HepG2 (cell line): ENCODE data around the gene SAPCD1. TPM values are rescaled to one million over a fixed set of nuclear protein-coding genes. Genes with fewer than 3 reads are reported as not detected.

ENCODE experiments used
- BORCS8-MEF2B ChIP-seq: sonication (generic); formaldehyde crosslinking; IDR thresholded peaks from 2 replicates; pipeline ENCODE4 v1.8.0; 2022; ENCODE audit warnings: mild to moderate bottlenecking, missing genetic modification reagents
- HHEX ChIP-seq: IDR thresholded peaks from 2 replicates; pipeline ENCODE4 v1.6.1; 2016; ENCODE audit warnings: control low read depth
- KLF6 ChIP-seq: IDR thresholded peaks from 2 replicates; pipeline ENCODE4 v1.8.0; 2016; ENCODE audit warnings: missing biosample characterization, missing genetic modification reagents
- MAZ ChIP-seq, 2 experiments: sonication (generic) in 1 of 2; formaldehyde crosslinking in 1 of 2; IDR thresholded peaks; 2 replicates each; pipeline versions ENCODE4 v1.5.0 to v1.6.1; 2012 to 2020; ENCODE audit warnings: low read depth in 2 of 2, mild to moderate bottlenecking in 2 of 2, borderline replicate concordance in 1 of 2, improper control_type of control experiment in 1 of 2, low read length in 1 of 2, missing genetic modification reagents in 1 of 2, moderate library complexity in 1 of 2
- MIER2 ChIP-seq: IDR thresholded peaks from 2 replicates; pipeline ENCODE4 v1.6.1; 2016; ENCODE audit warnings: missing biosample characterization, missing genetic modification reagents
- NCOA1 ChIP-seq: sonication (generic); formaldehyde crosslinking; IDR thresholded peaks from 2 replicates; pipeline ENCODE4 v1.9.0; 2021; ENCODE audit warnings: missing genetic modification reagents
- NFIB ChIP-seq: sonication (generic); formaldehyde crosslinking; IDR thresholded peaks from 2 replicates; pipeline ENCODE4 v1.9.0; 2021; ENCODE audit warnings: missing genetic modification reagents, mild to moderate bottlenecking, borderline replicate concordance
- SIX4 ChIP-seq: sonication (generic); formaldehyde crosslinking; IDR thresholded peaks from 2 replicates; pipeline ENCODE4 v1.4.0; 2020; ENCODE audit warnings: missing genetic modification reagents
- ZBTB20 ChIP-seq: sonication (generic); formaldehyde crosslinking; IDR thresholded peaks from 2 replicates; pipeline ENCODE4 v1.8.1; 2023; ENCODE audit warnings: missing genetic modification reagents, low read depth, mild to moderate bottlenecking, borderline replicate concordance
- ZFY ChIP-seq: sonication (generic); formaldehyde crosslinking; IDR thresholded peaks from 2 replicates; pipeline ENCODE4 v1.4.0; 2020; ENCODE audit warnings: missing genetic modification reagents
- ZNF484 ChIP-seq: sonication (generic); formaldehyde crosslinking; IDR thresholded peaks from 2 replicates; pipeline ENCODE4 v1.5.1; 2020; ENCODE audit warnings: mild to moderate bottlenecking, low read depth, missing genetic modification reagents, borderline replicate concordance
- ZNF543 ChIP-seq: sonication (generic); formaldehyde crosslinking; IDR thresholded peaks from 2 replicates; pipeline ENCODE4 v1.4.0; 2020; ENCODE audit warnings: mild to moderate bottlenecking, missing genetic modification reagents
- ZNF552 ChIP-seq: sonication (generic); formaldehyde crosslinking; IDR thresholded peaks from 2 replicates; pipeline ENCODE4 v1.9.0; 2022; ENCODE audit warnings: missing genetic modification reagents, mild to moderate bottlenecking, borderline replicate concordance
- polyA plus RNA-seq, 8 experiments: library from polyadenylated mRNA; depleted of rRNA in 3 of 8; stranded (reverse) in 7 of 8; unstranded in 1 of 8; fragments of >200 nt; fragmentation: Illumina TruSeq in 4 of 8; extraction: Trizol in 4 of 8; gene quantifications; 2 replicates each; pipeline versions ENCODE4 v1.2.1 to v1.2.3, GENCODE V29; 2011 to 2016; ENCODE audit warnings: low read depth in 4 of 8, missing spikeins in 1 of 8, mixed read lengths in 1 of 8; ENCODE audit not compliant: insufficient read depth in 1 of 8
- total RNA-seq, 5 experiments: library from RNA; depleted of rRNA; stranded (reverse); fragments of >200 nt; fragmentation: Illumina TruSeq; extraction: Trizol; gene quantifications; 2 replicates each; pipeline ENCODE4 v1.2.3, GENCODE V29; 2016; ENCODE audit warnings: low read depth in 1 of 5
- TF ChIP-seq, protein P1 (sequence below): sonication (generic); formaldehyde crosslinking; IDR thresholded peaks from 2 replicates; pipeline ENCODE4 v1.9.0; 2021; ENCODE audit warnings: missing genetic modification reagents, mild to moderate bottlenecking, borderline replicate concordance
- TF ChIP-seq, protein P2 (sequence below): sonication (generic); formaldehyde crosslinking; IDR thresholded peaks from 2 replicates; pipeline ENCODE4 v1.5.1; 2020; ENCODE audit warnings: mild to moderate bottlenecking, missing genetic modification reagents
- TF ChIP-seq, protein P3 (sequence below): sonication (generic); formaldehyde crosslinking; IDR thresholded peaks from 2 replicates; pipeline ENCODE4 v1.9.0; 2021; ENCODE audit warnings: missing genetic modification reagents, borderline replicate concordance
- TF ChIP-seq, protein P4 (sequence below): sonication (generic); formaldehyde crosslinking; IDR thresholded peaks from 2 replicates; pipeline ENCODE4 v1.5.0; 2020; ENCODE audit warnings: missing genetic modification reagents
- TF ChIP-seq, protein P5 (sequence below): sonication (generic); formaldehyde crosslinking; IDR thresholded peaks from 2 replicates; pipeline ENCODE4 v1.4.0; 2020; ENCODE audit warnings: missing genetic modification reagents, low read depth, mild to moderate bottlenecking, borderline replicate concordance
- TF ChIP-seq, protein P6 (sequence below): sonication (generic); formaldehyde crosslinking; IDR thresholded peaks from 2 replicates; pipeline ENCODE4 v1.4.0; 2020; ENCODE audit warnings: missing genetic modification reagents, borderline replicate concordance

SAPCD1 gene
- total and polyA plus RNA-seq, 2 of the 13 experiments (the other 11 are each of a cell fraction or from before 2014, with no cell fraction given): 2.5 to 3.9 TPM

DNA sequence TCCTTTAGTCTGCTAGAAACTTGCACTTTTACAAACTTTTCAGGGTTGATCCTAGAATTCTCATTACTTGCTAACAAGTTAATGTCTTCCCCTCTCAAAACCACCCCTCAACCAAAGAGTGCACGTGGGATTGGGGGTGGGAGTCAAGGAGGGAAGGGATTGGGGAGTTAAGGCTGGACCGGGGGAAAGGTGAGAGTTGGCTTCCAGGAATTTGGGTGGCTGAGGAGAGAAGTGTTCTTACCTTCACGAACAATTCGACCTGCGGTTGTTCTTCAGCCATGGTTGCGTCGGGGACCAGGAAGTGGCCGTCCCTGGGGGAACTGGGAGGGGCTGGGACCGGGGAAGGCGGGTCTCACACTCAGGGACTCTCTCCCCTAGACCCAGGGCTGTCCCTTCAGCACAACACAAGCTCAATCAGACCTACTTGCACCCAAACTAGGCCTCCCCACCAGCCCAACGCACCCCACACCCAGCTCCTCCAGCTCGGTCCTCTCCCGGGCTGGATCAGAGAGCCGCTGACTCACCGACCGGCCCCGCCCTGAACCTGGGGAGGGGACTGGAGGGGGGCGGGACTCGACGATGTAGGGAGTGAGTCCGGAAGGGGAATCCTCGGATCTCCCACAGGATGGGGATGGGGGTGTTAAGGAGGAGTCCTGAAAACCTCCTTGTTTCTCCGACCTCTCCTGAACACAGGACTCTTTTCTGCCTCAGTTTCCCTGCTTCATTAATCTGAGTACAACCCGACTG, 26.3 kb upstream of the SAPCD1 start, which contains the start of gene CLIC1 (continued):
- TF ChIP-seq, protein P1, sequence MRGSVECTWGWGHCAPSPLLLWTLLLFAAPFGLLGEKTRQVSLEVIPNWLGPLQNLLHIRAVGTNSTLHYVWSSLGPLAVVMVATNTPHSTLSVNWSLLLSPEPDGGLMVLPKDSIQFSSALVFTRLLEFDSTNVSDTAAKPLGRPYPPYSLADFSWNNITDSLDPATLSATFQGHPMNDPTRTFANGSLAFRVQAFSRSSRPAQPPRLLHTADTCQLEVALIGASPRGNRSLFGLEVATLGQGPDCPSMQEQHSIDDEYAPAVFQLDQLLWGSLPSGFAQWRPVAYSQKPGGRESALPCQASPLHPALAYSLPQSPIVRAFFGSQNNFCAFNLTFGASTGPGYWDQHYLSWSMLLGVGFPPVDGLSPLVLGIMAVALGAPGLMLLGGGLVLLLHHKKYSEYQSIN (CRISPR knock-in tag): no peak
- TF ChIP-seq MAZ (IDR thresholded peaks at IDR 0.05; ENCODE audit: borderline replicate concordance, low read depth, low read length) (peak; percentile 97), MAZ (CRISPR knock-in tag; IDR thresholded peaks at IDR 0.05; ENCODE audit: low read depth) (peak; percentile 85), BORCS8-MEF2B (peak; percentile 89), NCOA1 (CRISPR knock-in tag) (peak; percentile 95), ZBTB20 (peak; percentile 51; the same call in 1 of the 2 replicates), SIX4 (CRISPR knock-in tag) (0 out of 2 replicates have a peak, but pooled peaks have one; percentile 20), ZNF552 (CRISPR knock-in tag) (peak; percentile 49; the same call in 1 of the 2 replicates), MIER2 (CRISPR knock-in tag) (0 out of 2 replicates have a peak, but pooled peaks have one; percentile 10), KLF6 (peak; percentile 43; the same call in 1 of the 2 replicates), HHEX (CRISPR knock-in tag) (no peak), ZNF484 (CRISPR knock-in tag) (0 out of 2 replicates have a peak, but pooled peaks have one; percentile 61), ZFY (CRISPR knock-in tag) (peak; percentile 66; the same call in 1 of the 2 replicates), ZNF543 (0 out of 2 replicates have a peak, but pooled peaks have one; percentile 65), NFIB (CRISPR knock-in tag) (no peak)
- TF ChIP-seq, protein P2, sequence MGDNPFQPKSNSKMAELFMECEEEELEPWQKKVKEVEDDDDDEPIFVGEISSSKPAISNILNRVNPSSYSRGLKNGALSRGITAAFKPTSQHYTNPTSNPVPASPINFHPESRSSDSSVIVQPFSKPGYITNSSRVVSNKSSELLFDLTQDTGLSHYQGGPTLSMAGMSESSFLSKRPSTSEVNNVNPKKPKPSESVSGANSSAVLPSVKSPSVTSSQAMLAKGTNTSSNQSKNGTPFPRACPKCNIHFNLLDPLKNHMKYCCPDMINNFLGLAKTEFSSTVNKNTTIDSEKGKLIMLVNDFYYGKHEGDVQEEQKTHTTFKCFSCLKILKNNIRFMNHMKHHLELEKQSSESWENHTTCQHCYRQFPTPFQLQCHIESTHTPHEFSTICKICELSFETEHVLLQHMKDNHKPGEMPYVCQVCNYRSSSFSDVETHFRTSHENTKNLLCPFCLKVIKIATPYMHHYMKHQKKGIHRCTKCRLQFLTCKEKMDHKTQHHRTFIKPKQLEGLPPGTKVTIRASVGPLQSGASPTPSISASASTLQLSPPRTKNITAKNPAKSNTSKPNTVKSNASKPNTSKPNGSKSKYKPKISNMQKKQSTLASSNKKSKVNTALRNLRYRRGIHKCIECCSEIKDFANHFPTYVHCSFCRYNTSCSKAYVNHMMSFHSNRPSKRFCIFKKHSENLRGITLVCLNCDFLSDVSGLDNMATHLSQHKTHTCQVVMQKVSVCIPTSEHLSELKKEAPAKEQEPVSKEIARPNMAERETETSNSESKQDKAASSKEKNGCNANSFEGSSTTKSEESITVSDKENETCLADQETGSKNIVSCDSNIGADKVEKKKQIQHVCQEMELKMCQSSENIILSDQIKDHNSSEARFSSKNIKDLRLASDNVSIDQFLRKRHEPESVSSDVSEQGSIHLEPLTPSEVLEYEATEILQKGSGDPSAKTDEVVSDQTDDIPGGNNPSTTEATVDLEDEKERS: peak; percentile 37; the same call in 1 of the 2 replicates
- TF ChIP-seq, protein P3, sequence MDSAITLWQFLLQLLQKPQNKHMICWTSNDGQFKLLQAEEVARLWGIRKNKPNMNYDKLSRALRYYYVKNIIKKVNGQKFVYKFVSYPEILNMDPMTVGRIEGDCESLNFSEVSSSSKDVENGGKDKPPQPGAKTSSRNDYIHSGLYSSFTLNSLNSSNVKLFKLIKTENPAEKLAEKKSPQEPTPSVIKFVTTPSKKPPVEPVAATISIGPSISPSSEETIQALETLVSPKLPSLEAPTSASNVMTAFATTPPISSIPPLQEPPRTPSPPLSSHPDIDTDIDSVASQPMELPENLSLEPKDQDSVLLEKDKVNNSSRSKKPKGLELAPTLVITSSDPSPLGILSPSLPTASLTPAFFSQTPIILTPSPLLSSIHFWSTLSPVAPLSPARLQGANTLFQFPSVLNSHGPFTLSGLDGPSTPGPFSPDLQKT (CRISPR knock-in tag): no peak
- TF ChIP-seq, protein P4, sequence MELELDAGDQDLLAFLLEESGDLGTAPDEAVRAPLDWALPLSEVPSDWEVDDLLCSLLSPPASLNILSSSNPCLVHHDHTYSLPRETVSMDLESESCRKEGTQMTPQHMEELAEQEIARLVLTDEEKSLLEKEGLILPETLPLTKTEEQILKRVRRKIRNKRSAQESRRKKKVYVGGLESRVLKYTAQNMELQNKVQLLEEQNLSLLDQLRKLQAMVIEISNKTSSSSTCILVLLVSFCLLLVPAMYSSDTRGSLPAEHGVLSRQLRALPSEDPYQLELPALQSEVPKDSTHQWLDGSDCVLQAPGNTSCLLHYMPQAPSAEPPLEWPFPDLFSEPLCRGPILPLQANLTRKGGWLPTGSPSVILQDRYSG: peak; percentile 59; the same call in 1 of the 2 replicates
- TF ChIP-seq, protein P5, sequence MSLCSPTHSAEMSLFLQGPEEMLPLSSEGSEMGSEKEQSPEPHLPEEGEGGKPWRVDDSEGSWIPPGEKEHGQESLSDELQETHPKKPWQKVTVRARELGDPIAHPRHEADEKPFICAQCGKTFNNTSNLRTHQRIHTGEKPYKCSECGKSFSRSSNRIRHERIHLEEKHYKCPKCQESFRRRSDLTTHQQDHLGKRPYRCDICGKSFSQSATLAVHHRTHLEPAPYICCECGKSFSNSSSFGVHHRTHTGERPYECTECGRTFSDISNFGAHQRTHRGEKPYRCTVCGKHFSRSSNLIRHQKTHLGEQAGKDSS (CRISPR knock-in tag): peak; percentile 78
- TF ChIP-seq, protein P6, sequence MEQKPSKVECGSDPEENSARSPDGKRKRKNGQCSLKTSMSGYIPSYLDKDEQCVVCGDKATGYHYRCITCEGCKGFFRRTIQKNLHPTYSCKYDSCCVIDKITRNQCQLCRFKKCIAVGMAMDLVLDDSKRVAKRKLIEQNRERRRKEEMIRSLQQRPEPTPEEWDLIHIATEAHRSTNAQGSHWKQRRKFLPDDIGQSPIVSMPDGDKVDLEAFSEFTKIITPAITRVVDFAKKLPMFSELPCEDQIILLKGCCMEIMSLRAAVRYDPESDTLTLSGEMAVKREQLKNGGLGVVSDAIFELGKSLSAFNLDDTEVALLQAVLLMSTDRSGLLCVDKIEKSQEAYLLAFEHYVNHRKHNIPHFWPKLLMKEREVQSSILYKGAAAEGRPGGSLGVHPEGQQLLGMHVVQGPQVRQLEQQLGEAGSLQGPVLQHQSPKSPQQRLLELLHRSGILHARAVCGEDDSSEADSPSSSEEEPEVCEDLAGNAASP: peak; percentile 45; the same call in 1 of the 2 replicates
